A549 (cell line): ENCODE results near the gene ZSWIM5.

Experiments
- CEBPB ChIP-seq, 2 experiments: fragments of >200 bp in 1 of 2; sonication (Bioruptor Twin) in 1 of 2; formaldehyde crosslinking in 1 of 2; IDR thresholded peaks; 2 replicates each; pipeline ENCODE4 v1.6.1; 2012 to 2016
- TF ChIP-seq, protein P1 (sequence below): fragments of >200 bp; sonication (Bioruptor Twin); formaldehyde crosslinking; IDR thresholded peaks from 3 replicates; pipeline ENCODE4 v1.5.1; 2016

- TF ChIP-seq, protein P1, sequence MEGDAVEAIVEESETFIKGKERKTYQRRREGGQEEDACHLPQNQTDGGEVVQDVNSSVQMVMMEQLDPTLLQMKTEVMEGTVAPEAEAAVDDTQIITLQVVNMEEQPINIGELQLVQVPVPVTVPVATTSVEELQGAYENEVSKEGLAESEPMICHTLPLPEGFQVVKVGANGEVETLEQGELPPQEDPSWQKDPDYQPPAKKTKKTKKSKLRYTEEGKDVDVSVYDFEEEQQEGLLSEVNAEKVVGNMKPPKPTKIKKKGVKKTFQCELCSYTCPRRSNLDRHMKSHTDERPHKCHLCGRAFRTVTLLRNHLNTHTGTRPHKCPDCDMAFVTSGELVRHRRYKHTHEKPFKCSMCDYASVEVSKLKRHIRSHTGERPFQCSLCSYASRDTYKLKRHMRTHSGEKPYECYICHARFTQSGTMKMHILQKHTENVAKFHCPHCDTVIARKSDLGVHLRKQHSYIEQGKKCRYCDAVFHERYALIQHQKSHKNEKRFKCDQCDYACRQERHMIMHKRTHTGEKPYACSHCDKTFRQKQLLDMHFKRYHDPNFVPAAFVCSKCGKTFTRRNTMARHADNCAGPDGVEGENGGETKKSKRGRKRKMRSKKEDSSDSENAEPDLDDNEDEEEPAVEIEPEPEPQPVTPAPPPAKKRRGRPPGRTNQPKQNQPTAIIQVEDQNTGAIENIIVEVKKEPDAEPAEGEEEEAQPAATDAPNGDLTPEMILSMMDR: no peak
- no peak for TF ChIP-seq CEBPB (IDR thresholded peaks at IDR 0.05)
These were observed 161.5 kb downstream of the ZSWIM5 start for GRCh38 chr1:45044916-45045315.
